GM19455 (cell line): Measurements from ENCODE around the gene NANOS1.
"Not testable (repeated sequence)": the region's sequence is repeated elsewhere in the genome, so short reads cannot be mapped to it uniquely, and the experiment has no call there.

Experiments used
- ATAC-seq: cut with Tn5 transposase; IDR thresholded peaks from one replicate; pipeline ENCODE4 v1.9.1; 2021; ENCODE audit not compliant: unreplicated experiment

The NANOS1 gene

GRCh38 chr10:119006451-119007210 lies 22.9 kb upstream of the NANOS1 start:
- ATAC-seq = no peak

GRCh38 chr10:119007211-119007574 lies 22.3 kb upstream of the NANOS1 start:
- no peak for ATAC-seq

GRCh38 chr10:119020627-119020946 lies 8.9 kb upstream of the NANOS1 start:
- no peak for ATAC-seq

- ATAC-seq = no peak
Observed at GRCh38 chr10:119022846-119023552, 6.5 kb upstream of the NANOS1 start.

- no peak for ATAC-seq
Observed at GRCh38 chr10:119023553-119023868, 6.0 kb upstream of the NANOS1 start.

- ATAC-seq = no peak
Observed at GRCh38 chr10:119024882-119025281, 4.6 kb upstream of the NANOS1 start.

- ATAC-seq = no peak
Observed at GRCh38 chr10:119025336-119025735, 4.2 kb upstream of the NANOS1 start.

GRCh38 chr10:119025776-119026175 lies 3.7 kb upstream of the NANOS1 start:
- ATAC-seq = no peak

- ATAC-seq = no peak
Observed at GRCh38 chr10:119026301-119027110, 3.0 kb upstream of the NANOS1 start.

- ATAC-seq = not testable (repeated sequence)
Observed at GRCh38 chr10:119028445-119028899, 1.0 kb upstream of the NANOS1 start.

- ATAC-seq = peak; percentile 66
Observed at GRCh38 chr10:119028900-119029612, 458 bp upstream of the NANOS1 start.

GRCh38 chr10:119030421-119031250 lies 1.1 kb downstream of the NANOS1 start:
- ATAC-seq = peak; percentile 46

- ATAC-seq = no peak
Observed at GRCh38 chr10:119031496-119032059, 2.1 kb downstream of the NANOS1 start.

- ATAC-seq = no peak
Observed at GRCh38 chr10:119039161-119039560, 9.6 kb downstream of the NANOS1 start.

- ATAC-seq = no peak
Observed at GRCh38 chr10:119041326-119041725, 11.8 kb downstream of the NANOS1 start.

- no peak for ATAC-seq
Observed at GRCh38 chr10:119042169-119042568, 12.7 kb downstream of the NANOS1 start.

- no peak for ATAC-seq
Observed at GRCh38 chr10:119045561-119045960, 16.0 kb downstream of the NANOS1 start.

- no peak for ATAC-seq
Observed at GRCh38 chr10:119049361-119049760, 19.8 kb downstream of the NANOS1 start.

GRCh38 chr10:119049777-119050176 lies 20.3 kb downstream of the NANOS1 start:
- no peak for ATAC-seq

- no peak for ATAC-seq
Observed at GRCh38 chr10:119051775-119052174, 22.3 kb downstream of the NANOS1 start.
